CMK (cell line): ENCODE data around the gene CA10.

Source experiments
- DNase-seq: peaks from one replicate; pipeline ENCODE4 v3.0.0-alpha.2; 2010; ENCODE audit warnings: low read depth

CA10 gene

GRCh38 chr17:51720439-51720838 is 438.1 kb downstream of the CA10 start:
- no peak for DNase-seq

GRCh38 chr17:51718983-51719382 is 439.5 kb downstream of the CA10 start:
- DNase-seq: no peak

GRCh38 chr17:51711581-51711980 is 446.9 kb downstream of the CA10 start:
- no peak for DNase-seq

GRCh38 chr17:51710634-51710979 is 447.9 kb downstream of the CA10 start:
- no peak for DNase-seq

- no peak for DNase-seq
Observed at GRCh38 chr17:51709694-51710633, 448.6 kb downstream of the CA10 start.

GRCh38 chr17:51707216-51707615 is 451.3 kb downstream of the CA10 start:
- DNase-seq: no peak

- no peak for DNase-seq
Observed at GRCh38 chr17:51706093-51706492, 452.4 kb downstream of the CA10 start.

- no peak for DNase-seq
Observed at GRCh38 chr17:51703361-51704341, 454.9 kb downstream of the CA10 start.

- DNase-seq: no peak
Observed at GRCh38 chr17:51702963-51703360, 455.6 kb downstream of the CA10 start.

GRCh38 chr17:51701501-51701900 is 457.0 kb downstream of the CA10 start:
- DNase-seq: no peak

GRCh38 chr17:51700011-51700760 is 458.3 kb downstream of the CA10 start:
- no peak for DNase-seq

GRCh38 chr17:51699303-51699702 is 459.2 kb downstream of the CA10 start:
- no peak for DNase-seq

- no peak for DNase-seq
Observed at GRCh38 chr17:51692917-51693316, 465.6 kb downstream of the CA10 start.

GRCh38 chr17:51687887-51688286 is 470.6 kb downstream of the CA10 start:
- DNase-seq: no peak

- DNase-seq: no peak
Observed at GRCh38 chr17:51685287-51685909, 473.1 kb downstream of the CA10 start.

- no peak for DNase-seq
Observed at GRCh38 chr17:51684214-51684613, 474.3 kb downstream of the CA10 start.

- no peak for DNase-seq
Observed at GRCh38 chr17:51683291-51683690, 475.2 kb downstream of the CA10 start.

GRCh38 chr17:51682115-51682514 is 476.4 kb downstream of the CA10 start:
- DNase-seq: no peak

- DNase-seq: no peak
Observed at GRCh38 chr17:51677875-51678274, 480.6 kb downstream of the CA10 start.

GRCh38 chr17:51676691-51677487 is 481.6 kb downstream of the CA10 start:
- DNase-seq: no peak
